Keratinocyte (primary cell): ENCODE data around the gene CPLX3. TPM values are rescaled to one million over a fixed set of nuclear protein-coding genes. Genes with fewer than 3 reads are reported as not detected.

Experiments
- DNase-seq: peaks from one replicate; pipeline ENCODE4 v3.0.0-alpha.2; 2011; ENCODE audit warnings: low read depth, missing footprints, low spot score
- FAIRE-seq: peaks from 2 replicates; lab custom pipeline; 2011; peaks lifted over from hg19 to GRCh38; lab: Jason Lieb, UNC
- H2AFZ ChIP-seq: 2 replicates; pipeline ENCODE4 v1.6.0; 2012; ENCODE audit warnings: low read length, control low read depth, inconsistent platforms; ENCODE audit not compliant: control insufficient read depth
- H3K27ac ChIP-seq: 2 replicates; pipeline ENCODE4 v1.5.1; 2011; ENCODE audit warnings: low read length; ENCODE audit not compliant: control insufficient read depth, insufficient read depth
- H3K27me3 ChIP-seq: 3 replicates; pipeline ENCODE4 v1.6.0; 2011; ENCODE audit warnings: low read length; ENCODE audit not compliant: control insufficient read depth, insufficient read depth; ENCODE audit errors: extremely low read depth
- H3K36me3 ChIP-seq, 2 experiments: 2 replicates in 1 of 2; 3 replicates in 1 of 2; pipeline ENCODE4 v1.5.1; 2011; ENCODE audit warnings: low read length in 2 of 2, mild to moderate bottlenecking in 1 of 2; ENCODE audit not compliant: control insufficient read depth in 2 of 2, insufficient read depth in 2 of 2; ENCODE audit errors: extremely low read depth in 1 of 2
- H3K4me1 ChIP-seq: 3 replicates; pipeline ENCODE4 v1.5.1; 2011; ENCODE audit warnings: low read length; ENCODE audit not compliant: control insufficient read depth, insufficient read depth; ENCODE audit errors: extremely low read depth
- H3K4me2 ChIP-seq: 3 replicates; pipeline ENCODE4 v1.6.0; 2011; ENCODE audit warnings: low read depth, low read length; ENCODE audit not compliant: control insufficient read depth, insufficient read depth; ENCODE audit errors: extremely low read depth
- H3K4me3 ChIP-seq, 3 experiments: fragments of 200-600 bp in 1 of 3; sonication (generic) in 1 of 3; 2 replicates in 2 of 3; 3 replicates in 1 of 3; pipeline ENCODE4 v1.5.1; 2011 to 2016; ENCODE audit warnings: low read length in 3 of 3, mild to moderate bottlenecking in 3 of 3, control low read depth in 2 of 3, inconsistent platforms in 1 of 3, low read depth in 1 of 3, mixed read lengths in 1 of 3, mixed run types in 1 of 3, moderate library complexity in 1 of 3; ENCODE audit not compliant: control insufficient read depth in 2 of 3, insufficient read depth in 2 of 3; ENCODE audit errors: extremely low read depth in 1 of 3
- H3K79me2 ChIP-seq: 2 replicates; pipeline ENCODE4 v1.6.0; 2012; ENCODE audit warnings: low read length; ENCODE audit not compliant: control insufficient read depth, insufficient read depth
- H3K9ac ChIP-seq: 3 replicates; pipeline ENCODE4 v1.6.0; 2011; ENCODE audit warnings: low read length; ENCODE audit not compliant: control insufficient read depth, insufficient read depth; ENCODE audit errors: extremely low read depth
- H3K9me1 ChIP-seq: 3 replicates; pipeline ENCODE4 v1.6.0; 2011; ENCODE audit warnings: low read length; ENCODE audit not compliant: control insufficient read depth, insufficient read depth; ENCODE audit errors: extremely low read depth
- H3K9me3 ChIP-seq: 2 replicates; pipeline ENCODE4 v1.5.1; 2012; ENCODE audit warnings: low read depth, low read length; ENCODE audit not compliant: control insufficient read depth
- H4K20me1 ChIP-seq: 3 replicates; pipeline ENCODE4 v1.6.0; 2011; ENCODE audit warnings: low read length; ENCODE audit not compliant: control insufficient read depth, insufficient read depth; ENCODE audit errors: extremely low read depth
- EZH2 ChIP-seq: IDR thresholded peaks from one replicate; pipeline ENCODE4 v1.6.1; 2012; ENCODE audit warnings: inconsistent platforms, mild to moderate bottlenecking, low read length, moderate library complexity
- dilution Hi-C: fragments of 300-500 bp; cut with MboI; formaldehyde crosslinking; loops from one replicate; pipeline ENCODE4 v1.7.0; 2020; ENCODE audit warnings: low sequenced_read_pairs; ENCODE audit not compliant: extremely low pct_ligation_motif_present
- polyA plus RNA-seq, 5 experiments: library from polyadenylated mRNA; depleted of rRNA in 3 of 5; stranded (reverse) in 3 of 5; stranded (forward) in 1 of 5; unstranded in 1 of 5; fragments of >200 nt; gene quantifications; 1 replicate in 1 of 5; 2 replicates in 3 of 5; 3 replicates in 1 of 5; pipeline versions ENCODE4 v1.2.1 to v1.2.3, GENCODE V29; 2011 to 2012; ENCODE audit warnings: missing spikeins in 2 of 5, low read depth in 1 of 5, low replicate concordance in 1 of 5
- TF ChIP-seq, protein P1 (sequence below), 3 experiments: IDR thresholded peaks in 1 of 3; conservative IDR thresholded peaks in 1 of 3; optimal IDR thresholded peaks in 1 of 3; 2 replicates in 2 of 3; 3 replicates in 1 of 3; pipeline versions ENCODE3 to v1.5.1; 2011; ENCODE audit warnings: low read length in 3 of 3, mild to moderate bottlenecking in 3 of 3, moderate library complexity in 2 of 3, control low read depth in 1 of 3, inconsistent platforms in 1 of 3; ENCODE audit not compliant: insufficient read depth in 2 of 3; ENCODE audit errors: extremely low read depth in 1 of 3

CPLX3 gene
- polyA plus RNA-seq, 1 donor (not counting 4 experiments of a cell fraction or from before 2014, with no cell fraction given) = not detected

DNA sequence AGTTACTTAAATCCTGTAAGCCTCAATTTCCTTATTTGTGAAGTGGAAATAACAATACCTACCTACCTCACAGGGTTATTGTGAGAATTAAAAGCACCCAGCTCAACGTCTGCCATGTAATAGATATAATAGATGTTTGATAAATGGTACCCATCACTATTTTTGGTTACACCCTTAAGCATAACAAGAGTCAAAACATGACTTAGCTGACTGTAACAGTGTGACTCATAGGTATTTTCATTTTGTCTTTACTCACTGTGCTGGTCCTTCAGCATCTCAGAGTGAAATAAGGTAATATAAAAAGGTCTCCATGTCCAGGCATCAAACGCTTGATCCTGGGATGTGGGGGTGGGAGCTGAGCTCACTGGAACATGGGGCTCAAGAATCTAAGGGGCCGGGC is 3.1 kb downstream of the CPLX3 start:
- Histone ChIP-seq H3K4me1 (no peaks in the 10 kb centered on the region), H3K9ac (no peak overlapping the region), H3K36me3 (no peaks in the 10 kb centered on the region), H3K4me3 (no peak overlapping the region), H4K20me1 (no peaks in the 10 kb centered on the region), H3K9me1 (no peaks in the 10 kb centered on the region), H3K27ac (no peak overlapping the region), H3K27me3 (peaks cover 40% of the 10 kb centered on the region), H3K79me2 (no peaks in the 10 kb centered on the region), H2AFZ (no peak overlapping the region), H3K9me3 (no peaks in the 10 kb centered on the region), H3K4me2 (no peak overlapping the region)
- FAIRE-seq = no peak
- TF ChIP-seq, protein P1, sequence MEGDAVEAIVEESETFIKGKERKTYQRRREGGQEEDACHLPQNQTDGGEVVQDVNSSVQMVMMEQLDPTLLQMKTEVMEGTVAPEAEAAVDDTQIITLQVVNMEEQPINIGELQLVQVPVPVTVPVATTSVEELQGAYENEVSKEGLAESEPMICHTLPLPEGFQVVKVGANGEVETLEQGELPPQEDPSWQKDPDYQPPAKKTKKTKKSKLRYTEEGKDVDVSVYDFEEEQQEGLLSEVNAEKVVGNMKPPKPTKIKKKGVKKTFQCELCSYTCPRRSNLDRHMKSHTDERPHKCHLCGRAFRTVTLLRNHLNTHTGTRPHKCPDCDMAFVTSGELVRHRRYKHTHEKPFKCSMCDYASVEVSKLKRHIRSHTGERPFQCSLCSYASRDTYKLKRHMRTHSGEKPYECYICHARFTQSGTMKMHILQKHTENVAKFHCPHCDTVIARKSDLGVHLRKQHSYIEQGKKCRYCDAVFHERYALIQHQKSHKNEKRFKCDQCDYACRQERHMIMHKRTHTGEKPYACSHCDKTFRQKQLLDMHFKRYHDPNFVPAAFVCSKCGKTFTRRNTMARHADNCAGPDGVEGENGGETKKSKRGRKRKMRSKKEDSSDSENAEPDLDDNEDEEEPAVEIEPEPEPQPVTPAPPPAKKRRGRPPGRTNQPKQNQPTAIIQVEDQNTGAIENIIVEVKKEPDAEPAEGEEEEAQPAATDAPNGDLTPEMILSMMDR (optimal IDR thresholded peaks at IDR 0.05 in 1 of 3, IDR thresholded peaks at IDR 0.05 in 1 of 3, conservative IDR thresholded peaks at IDR 0.05 in 1 of 3; ENCODE audit: extremely low read depth in 1 of 3, insufficient read depth in 2 of 3, low read length in 3 of 3) = no peak
- TF ChIP-seq EZH2 = no peak
- dilution Hi-C loops = no loop called here
- DNase-seq = no peak

DNA sequence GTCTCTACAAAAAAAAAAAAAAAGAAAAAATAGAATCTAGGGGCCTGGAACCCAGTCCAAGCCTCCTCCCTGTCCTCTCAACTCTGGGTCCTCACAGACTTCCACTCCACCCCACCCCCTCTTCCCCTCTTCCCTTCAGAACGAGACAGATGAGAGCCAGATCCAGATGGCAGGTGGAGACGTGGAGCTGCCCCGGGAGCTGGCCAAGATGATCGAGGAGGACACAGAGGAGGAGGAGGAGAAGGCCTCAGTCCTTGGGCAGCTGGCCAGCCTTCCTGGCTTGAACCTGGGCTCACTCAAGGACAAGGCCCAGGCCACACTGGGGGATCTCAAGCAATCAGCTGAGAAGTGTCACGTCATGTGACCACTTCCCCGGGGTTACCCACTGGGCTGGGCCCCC is 3.6 kb downstream of the CPLX3 start:
- H3K27ac ChIP-seq = no peak overlapping the region
- no peak overlapping the region for H3K4me3 ChIP-seq
- dilution Hi-C loops = no loop called here
- DNase-seq (no peak), FAIRE-seq (no peak)
- H3K79me2 ChIP-seq = no peaks in the 10 kb centered on the region
- TF ChIP-seq, protein P1 (optimal IDR thresholded peaks at IDR 0.05 in 1 of 3, IDR thresholded peaks at IDR 0.05 in 1 of 3, conservative IDR thresholded peaks at IDR 0.05 in 1 of 3; ENCODE audit: extremely low read depth in 1 of 3, insufficient read depth in 2 of 3, low read length in 3 of 3) = no peak
- TF ChIP-seq EZH2 = no peak
- H4K20me1 ChIP-seq = no peaks in the 10 kb centered on the region
- no peaks in the 10 kb centered on the region for H3K9me1 ChIP-seq
- H3K36me3 ChIP-seq = no peaks in the 10 kb centered on the region
- H3K4me2 ChIP-seq = no peak overlapping the region
- peaks cover 38% of the 10 kb centered on the region for H3K27me3 ChIP-seq
- no peak overlapping the region for H3K9ac ChIP-seq
- H2AFZ ChIP-seq = no peak overlapping the region
- no peaks in the 10 kb centered on the region for H3K9me3 ChIP-seq
- no peaks in the 10 kb centered on the region for H3K4me1 ChIP-seq
